ENCODE measurements around the gene ZNF254.
A peak's percentile ranks its signal among the peaks of the same experiment; 100 is the strongest.
"Not testable (repeated sequence)": the region's sequence is repeated elsewhere in the genome, so short reads cannot be mapped to it uniquely, and the experiment has no call there.

ZNF254 gene

DNA sequence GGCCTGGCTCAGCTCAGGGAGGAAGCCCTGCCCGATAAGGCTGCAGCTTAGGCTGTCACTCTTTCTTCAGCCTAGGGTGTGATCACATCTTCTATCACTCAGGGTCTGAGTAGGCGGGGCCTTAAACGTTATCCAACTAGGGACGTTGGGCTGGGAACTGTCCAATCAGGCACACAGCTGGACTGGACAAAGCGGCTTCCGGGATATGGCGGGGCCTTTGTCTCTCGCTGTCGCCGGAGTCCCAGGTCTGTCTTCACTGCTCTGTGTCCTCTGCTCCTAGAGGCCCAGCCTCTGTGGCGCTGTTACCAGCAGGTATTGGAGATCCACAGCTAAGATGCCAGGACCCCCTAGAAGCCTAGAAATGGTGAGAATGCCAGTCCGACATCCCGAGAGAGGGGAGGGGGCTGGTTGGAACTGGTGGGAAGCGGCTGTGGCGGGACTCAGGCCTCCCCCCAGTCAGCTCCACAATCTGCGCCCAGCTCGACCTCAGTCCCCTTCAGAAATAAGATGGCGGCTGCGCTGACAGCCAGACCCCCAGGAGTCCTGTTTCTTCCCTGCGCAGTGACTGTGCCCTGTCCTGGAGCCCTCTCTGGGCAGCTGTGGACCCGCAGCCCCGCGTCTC, at the start of gene ZNF254:
TSS of gene ZNF254 (plus strand) at position 214 of the 622 bp plus-strand sequence. CDS start at position 335, 121 bp downstream.
- peak; percentile 89 for DNase-seq

DNA sequence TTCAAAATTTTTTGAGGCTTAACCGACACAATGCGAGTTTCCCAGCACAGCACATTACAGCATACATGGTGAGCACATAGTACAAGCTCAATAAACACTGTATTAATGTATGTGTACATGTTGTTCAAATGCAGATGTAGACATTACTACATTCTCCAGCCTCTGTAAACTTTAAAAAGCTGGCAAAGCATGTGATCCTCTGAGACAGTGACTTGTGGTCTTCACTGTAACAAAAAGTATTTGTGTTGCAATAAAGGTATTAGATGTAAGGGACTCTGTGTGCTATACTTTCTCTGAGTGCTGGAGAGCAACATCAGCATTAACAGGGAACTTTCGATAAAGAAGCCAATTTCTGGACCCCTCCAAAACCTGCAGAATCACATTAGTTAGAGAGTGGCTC, 46.4 kb upstream of the ZNF254 start:
- DNase-seq = no peak

- DNase-seq = not testable (repeated sequence)
Measured at GRCh38 chr19:24041326-24041725, 45.7 kb upstream of the ZNF254 start.

DNA sequence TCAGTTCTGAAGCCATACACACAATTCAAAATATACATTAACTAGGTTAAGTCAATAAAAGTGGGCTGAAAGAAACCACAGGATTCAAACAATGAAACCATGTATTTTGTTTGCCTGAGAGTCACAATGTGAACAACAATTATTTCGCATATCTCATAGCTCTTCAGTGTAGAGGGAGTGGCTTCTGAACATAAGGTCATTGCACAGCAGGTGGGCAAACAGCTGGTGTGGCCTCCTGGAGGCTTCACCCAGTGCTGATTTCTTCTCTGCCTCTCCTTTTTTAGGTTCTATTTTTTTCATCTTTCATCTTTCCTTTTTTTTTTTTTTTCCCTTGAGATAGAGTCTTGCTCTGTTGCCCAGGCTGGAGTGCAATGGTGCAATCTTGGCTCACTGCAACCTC, 40.4 kb upstream of the ZNF254 start:
- no peak for DNase-seq

DNA sequence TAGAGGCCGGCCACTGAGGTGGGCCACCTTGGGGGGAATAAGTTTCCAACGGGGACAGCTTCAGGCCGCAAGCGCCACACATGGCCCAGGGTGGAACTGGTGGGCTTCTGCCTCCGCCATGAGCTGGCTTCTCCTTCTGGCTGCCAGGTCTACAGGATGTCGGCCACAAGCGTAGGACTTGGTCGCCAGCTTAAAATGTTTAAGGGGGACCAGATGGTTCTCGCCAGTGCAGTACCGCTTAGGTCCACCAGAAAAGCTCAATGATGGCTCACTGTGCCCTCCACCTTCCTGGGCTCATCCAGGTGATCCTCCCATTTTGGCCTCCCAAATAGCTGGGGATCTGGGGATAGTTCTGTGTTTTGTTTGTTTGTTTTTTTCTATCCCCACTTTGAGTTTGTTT, 38.7 kb upstream of the ZNF254 start:
- DNase-seq = no peak

- DNase-seq = no peak
Measured at GRCh38 chr19:24049537-24049936, 37.5 kb upstream of the ZNF254 start.

DNA sequence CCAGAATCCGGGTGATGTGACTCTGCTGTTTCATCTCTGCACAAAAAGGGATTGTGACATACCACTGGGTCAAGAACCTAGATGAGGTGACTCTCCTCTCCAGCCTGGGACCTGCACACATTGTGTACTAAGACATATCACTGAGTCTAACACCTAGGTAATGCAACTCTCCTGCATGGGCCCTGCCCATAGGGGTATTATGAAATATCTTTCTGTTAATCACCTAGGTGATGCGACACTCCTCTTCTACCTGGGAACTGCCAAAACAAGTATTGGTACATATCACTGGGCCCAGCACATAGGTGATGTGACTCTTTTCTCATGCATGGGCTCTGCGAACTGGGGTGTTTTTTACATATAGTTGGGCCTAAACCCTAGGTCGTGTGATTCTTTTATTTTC, 35.5 kb upstream of the ZNF254 start:
- no peak for DNase-seq

DNA sequence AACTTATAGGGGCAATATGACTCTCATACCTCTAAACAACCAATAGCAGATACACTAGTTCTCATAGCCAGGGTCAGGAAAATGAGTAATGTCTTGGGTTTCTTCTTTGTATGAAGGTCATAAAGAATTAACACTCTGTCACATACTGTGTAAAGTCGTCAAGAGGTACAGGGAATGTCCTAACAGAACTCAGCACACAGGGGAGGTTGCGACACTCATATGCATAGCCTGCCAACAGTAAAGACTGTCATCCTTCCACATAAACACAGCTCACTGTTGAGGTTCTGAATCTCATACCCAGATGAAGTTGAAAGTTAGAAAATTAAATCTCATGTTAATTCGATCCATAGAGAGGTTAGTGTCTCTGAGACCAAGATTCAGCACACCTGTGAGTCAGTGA, 34.2 kb upstream of the ZNF254 start:
- no peak for DNase-seq

DNA sequence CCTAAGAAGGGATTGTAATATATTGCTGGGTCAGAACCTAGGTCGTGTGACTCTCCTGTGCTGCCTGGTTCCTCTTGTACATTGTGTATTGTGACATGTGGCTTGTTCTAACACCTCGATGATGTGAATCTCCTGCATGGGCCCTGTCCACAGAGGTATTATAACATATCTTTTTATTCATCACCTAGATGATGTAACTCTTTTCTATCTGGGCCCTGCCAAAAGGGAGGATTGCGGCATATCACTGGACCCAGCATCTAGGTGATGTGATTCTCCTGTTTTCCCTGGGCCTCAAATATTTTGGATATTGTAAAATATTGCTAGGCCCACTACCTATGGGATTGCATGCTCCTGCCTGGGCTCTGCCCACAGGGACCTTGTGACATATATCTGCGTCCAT, 33.4 kb upstream of the ZNF254 start:
- DNase-seq = no peak

- no peak for DNase-seq
Measured at GRCh38 chr19:24054044-24054935, 32.7 kb upstream of the ZNF254 start.

GRCh38 chr19:24055548-24055947, 31.4 kb upstream of the ZNF254 start:
- no peak for DNase-seq

GRCh38 chr19:24057144-24057543, 29.8 kb upstream of the ZNF254 start:
- no peak for DNase-seq

DNA sequence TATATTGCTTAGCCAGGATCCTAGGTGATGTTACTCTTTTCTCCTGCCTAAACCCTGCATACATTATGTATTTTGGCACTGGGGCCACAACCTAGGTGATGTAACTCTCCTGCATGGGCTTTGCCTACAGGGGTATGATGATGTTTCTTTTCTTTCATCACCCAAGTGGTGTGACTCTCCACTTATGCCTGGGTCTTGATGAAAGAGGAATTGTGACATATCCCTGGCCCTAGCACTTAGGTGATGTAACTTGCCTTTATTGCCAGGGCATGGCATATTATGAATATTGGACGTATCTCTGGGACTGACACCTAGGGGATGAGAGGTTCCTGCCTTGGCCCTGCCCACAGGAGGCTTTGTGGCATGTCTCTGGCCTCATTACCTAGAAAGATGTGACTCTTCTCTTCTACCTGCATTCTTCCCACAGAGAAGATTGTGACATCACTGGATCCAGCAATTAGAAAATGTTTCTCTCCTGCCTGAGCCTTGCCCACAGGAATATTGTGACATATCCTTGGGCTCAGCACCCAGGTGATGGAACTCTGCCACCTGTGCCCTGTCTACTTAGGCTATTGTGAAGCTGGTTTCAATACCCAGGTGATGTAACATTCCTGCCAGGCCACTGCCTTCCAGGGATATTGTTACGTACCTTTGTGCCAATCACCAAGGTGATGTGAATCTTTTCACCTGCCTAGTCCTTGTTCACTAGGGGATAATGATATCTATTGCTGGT, 27.3 kb upstream of the ZNF254 start:
- no peak for DNase-seq

DNA sequence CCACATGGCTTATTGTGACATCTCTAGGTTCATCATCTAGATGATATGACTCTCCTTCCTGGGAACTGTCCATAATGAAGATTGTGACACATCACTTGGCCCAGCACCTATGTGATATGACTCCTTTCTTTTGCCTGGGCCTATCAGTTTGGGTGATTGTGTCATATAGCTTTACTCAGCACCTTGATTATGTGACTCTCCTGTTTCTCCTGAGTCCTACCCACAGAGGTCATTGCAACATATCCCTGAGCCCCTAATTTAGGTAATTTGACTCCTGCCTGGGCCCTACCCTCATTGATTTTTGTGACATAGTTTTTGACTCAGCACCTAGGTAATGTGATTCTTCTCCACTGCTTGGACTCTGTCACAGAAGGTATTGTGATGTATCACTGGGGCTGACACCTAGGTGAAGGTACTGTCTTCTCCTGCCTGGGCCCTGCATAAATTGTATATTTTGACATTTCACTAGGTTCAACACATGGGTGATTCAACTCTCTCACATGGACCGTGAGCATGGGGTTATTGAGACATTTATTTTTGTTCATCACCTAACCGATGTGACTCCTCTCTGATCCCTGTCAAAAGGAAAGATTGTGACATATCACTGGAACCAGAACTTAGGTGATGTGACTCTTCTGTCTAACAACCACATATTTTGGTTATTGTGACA, 26.2 kb upstream of the ZNF254 start:
- peak; percentile 28 for DNase-seq

DNA sequence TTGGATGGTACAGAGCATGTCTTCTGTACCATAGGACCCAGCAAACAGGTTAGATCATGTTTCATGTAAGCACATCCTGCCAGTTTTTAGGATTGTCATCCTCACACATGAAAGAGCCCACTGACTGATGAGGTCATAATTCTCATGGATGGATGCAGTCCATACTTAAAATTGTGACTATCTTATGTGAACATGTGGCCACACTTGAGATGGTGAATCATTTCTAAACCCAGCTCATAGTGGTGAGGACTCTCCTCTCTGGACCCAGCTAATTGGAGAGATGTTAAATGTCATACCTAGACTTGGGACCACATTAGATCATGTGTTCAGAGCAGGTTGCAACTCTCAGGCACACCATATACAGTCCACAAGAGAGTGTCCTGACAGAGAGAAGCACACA, 24.8 kb upstream of the ZNF254 start:
- no peak for DNase-seq

GRCh38 chr19:24063295-24063694, 23.7 kb upstream of the ZNF254 start:
- DNase-seq = no peak

- no peak for DNase-seq
Measured at GRCh38 chr19:24064175-24064574, 22.8 kb upstream of the ZNF254 start.

- DNase-seq = no peak
Measured at GRCh38 chr19:24065243-24065642, 21.7 kb upstream of the ZNF254 start.

DNA sequence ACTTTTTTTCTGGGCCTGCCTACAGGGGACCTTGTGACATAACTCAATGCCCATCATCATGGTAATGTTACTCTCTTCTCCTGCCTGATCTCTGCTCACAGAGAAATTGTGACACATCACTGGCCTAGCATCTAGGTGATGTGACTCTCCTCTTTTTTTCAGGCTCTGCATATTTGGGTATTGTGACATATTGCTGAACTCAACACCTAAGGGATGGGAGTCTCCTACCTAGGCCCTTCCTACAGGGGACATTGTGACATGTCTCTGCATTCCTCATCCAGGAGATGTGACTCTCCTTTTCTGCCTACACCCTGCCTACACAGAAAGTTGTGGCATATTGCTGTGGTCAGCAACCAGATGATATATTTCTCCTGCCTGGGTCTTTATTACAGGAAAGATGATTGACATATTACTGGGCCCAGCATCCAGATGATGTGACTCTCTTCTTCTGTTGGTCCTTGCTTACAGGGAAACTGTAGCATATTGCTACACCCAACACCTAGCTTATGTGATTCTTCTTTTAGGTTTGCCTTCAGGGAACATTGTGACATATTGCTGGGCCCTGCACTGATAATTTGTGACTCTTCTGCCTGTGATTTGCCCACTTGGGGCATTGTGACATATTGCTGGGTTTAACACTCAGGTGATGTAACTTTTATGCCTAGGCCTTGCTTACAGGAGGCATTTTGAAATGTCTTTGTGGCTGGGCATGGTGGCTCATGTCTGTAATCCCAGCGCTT, 21.0 kb upstream of the ZNF254 start:
- DNase-seq = no peak

DNA sequence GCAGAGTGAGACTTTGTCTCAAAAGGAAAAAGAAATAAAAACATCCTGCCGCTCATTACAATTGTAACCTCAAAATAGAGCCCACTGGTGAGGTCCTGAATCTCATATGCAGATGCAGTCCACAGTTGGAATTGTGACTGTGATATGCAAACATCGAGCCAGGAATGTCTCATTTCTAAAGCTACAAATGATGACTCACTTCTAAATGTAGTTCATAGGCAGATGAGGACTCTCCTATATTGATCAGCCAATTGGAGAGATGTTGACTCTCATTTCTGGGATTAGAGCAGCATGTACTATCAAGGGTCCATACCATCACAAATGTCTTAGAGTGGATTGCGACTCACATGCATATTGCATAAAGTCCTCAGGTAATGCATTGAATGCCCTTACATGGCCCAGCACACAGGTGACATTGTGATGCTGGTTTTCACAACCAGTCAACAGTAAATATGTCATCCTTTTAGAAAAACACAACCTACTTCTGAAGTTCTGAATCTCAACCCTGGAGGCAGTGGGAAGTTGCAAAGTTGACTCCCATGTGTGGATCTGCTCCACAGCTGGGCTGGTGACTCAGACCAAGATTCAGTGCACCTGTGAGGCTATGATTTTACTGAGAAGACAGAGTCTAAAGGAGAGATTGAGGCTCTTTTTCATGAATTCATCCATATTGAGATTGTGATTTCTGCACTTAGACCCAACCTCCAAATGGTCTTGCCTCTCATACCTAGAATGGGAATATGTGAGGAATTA, 16.9 kb upstream of the ZNF254 start:
- no peak for DNase-seq

DNA sequence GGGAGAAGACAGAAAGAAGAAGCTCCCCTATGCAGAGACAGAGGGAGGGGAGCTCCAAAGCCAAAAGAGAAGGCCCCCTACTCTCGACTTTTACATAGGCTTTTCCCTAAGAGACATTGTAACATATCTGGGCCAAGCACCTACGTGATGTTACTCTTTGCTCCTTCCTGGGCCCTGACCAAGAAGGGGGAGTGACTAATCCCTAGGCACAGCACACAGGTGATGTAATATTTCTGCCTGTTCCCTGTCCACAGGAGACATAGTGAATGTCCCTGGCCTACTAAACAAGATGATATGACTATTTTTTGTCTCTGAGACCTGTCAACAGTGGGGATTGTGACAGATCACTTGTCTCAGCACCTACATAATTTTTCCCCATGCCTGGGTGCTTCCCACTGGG, 15.9 kb upstream of the ZNF254 start:
- no peak for DNase-seq

- no peak for DNase-seq
Measured at GRCh38 chr19:24072720-24073119, 14.3 kb upstream of the ZNF254 start.

Measured in stimulated activated CD4-positive, alpha-beta T cell treated with anti-CD3 and anti-CD28 coated beads, Interleukin-1b, Interleukin-23, amount 100 ng/mL, for 48 hours (primary cell).